ENCODE results near the gene PLEKHD1. TPM values are rescaled to one million over a fixed set of nuclear protein-coding genes. Genes with fewer than 3 reads are reported as not detected.

PLEKHD1 gene
- total RNA-seq, 1 experiment from 2014 or later = not detected

- peak; percentile 43 for DNase-seq (ENCODE audit: extremely low read depth, low read depth)
Measured at GRCh38 chr14:69574263-69574953, 89.9 kb downstream of the PLEKHD1 start, which contains the start of gene CCDC177. Gene CCDC177 (minus strand): TSS chr14:69574871. CDS start chr14:69573622, 1,249 bp downstream.

GRCh38 chr14:69574954-69575295 is 90.4 kb downstream of the PLEKHD1 start:
- DNase-seq (ENCODE audit: extremely low read depth, low read depth) = no peak

DNA sequence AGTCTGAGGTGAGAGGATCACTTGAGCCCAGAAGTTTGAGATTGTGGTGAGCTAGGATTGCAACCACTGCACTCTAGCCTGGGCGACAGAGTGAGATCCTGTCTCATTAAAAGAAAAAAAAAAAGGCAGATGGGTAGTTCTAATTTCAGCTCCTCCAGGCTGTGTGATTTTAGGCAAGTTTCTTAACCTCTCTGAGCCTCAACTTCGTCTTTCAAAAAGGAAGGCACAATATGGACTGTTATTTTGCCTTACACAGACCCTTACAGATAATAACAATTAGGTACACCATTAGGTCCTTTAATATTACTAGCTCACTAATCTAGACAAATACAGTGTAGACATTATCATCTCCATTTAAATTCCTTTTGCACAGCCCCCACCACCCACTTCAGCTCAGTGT is 94.9 kb downstream of the PLEKHD1 start:
- DNase-seq (ENCODE audit: extremely low read depth, low read depth) = no peak

GRCh38 chr14:69580009-69580577 is 95.6 kb downstream of the PLEKHD1 start:
- peak; percentile 21 for DNase-seq (ENCODE audit: extremely low read depth, low read depth)

Other genes starting within 250 kb of the PLEKHD1 start
- 22.7 and 23.9 TPM in 2 replicates for gene GALNT16, start 224.6 kb upstream of the PLEKHD1 start, total RNA-seq (2014; rRNA removed; shearing (Covaris generic))
- 137 and 169 TPM in 2 replicates for gene ERH, start 86.4 kb upstream of the PLEKHD1 start, total RNA-seq (2014; rRNA removed; shearing (Covaris generic))
- gene SLC39A9, start 86.0 kb upstream of the PLEKHD1 start, total RNA-seq (2014; rRNA removed; shearing (Covaris generic)) = 126 and 137 TPM in 2 replicates
- gene CCDC177, start 90.1 kb downstream of the PLEKHD1 start, total RNA-seq (2014; rRNA removed; shearing (Covaris generic)) = not detected in 2 replicates
- 4.9 and 5.1 TPM in 2 replicates for gene SUSD6, start 126.9 kb downstream of the PLEKHD1 start, total RNA-seq (2014; rRNA removed; shearing (Covaris generic))

Measured in NCI-H460 (cell line).